BLaER1 treated with 17β-estradiol and CSF1 and Interleukin-3, amounts not matched to agents 10 nM and 100 nM (cell line): Measurements from ENCODE around the gene FFAR2.

Source experiments
- H3K27ac ChIP-seq, 11 experiments: shearing (Covaris generic); formaldehyde crosslinking; 2 replicates each; pipeline ENCODE4 v1.8.1; 2022
- H3K27me3 ChIP-seq, 11 experiments: shearing (Covaris generic); formaldehyde crosslinking; 2 replicates each; pipeline ENCODE4 v1.8.1; 2022
- H3K36me3 ChIP-seq, 11 experiments: shearing (Covaris generic); formaldehyde crosslinking; 2 replicates each; pipeline ENCODE4 v1.8.1; 2022
- H3K4me1 ChIP-seq, 10 experiments: shearing (Covaris generic); formaldehyde crosslinking; 2 replicates each; pipeline ENCODE4 v1.8.1; 2022
- H3K4me2 ChIP-seq, 11 experiments: shearing (Covaris generic); formaldehyde crosslinking; 2 replicates each; pipeline ENCODE4 v1.8.1; 2022
- H3K4me3 ChIP-seq, 10 experiments: shearing (Covaris generic); formaldehyde crosslinking; 2 replicates each; pipeline ENCODE4 v1.8.1; 2022
- H3K9ac ChIP-seq, 11 experiments: shearing (Covaris generic); formaldehyde crosslinking; 2 replicates each; pipeline ENCODE4 v1.8.1; 2022
- H3K9me3 ChIP-seq, 11 experiments: shearing (Covaris generic); formaldehyde crosslinking; replicated peaks in 1 of 11; 2 replicates each; pipeline ENCODE4 v1.8.1; 2022
- H4K20me1 ChIP-seq, 11 experiments: shearing (Covaris generic); formaldehyde crosslinking; 2 replicates each; pipeline ENCODE4 v1.8.1; 2022
- Cebpa-rat ChIP-seq, 11 experiments: shearing (Covaris generic); IDR thresholded peaks; 2 replicates each; pipeline ENCODE4 v1.8.1; 2022

The FFAR2 gene

DNA sequence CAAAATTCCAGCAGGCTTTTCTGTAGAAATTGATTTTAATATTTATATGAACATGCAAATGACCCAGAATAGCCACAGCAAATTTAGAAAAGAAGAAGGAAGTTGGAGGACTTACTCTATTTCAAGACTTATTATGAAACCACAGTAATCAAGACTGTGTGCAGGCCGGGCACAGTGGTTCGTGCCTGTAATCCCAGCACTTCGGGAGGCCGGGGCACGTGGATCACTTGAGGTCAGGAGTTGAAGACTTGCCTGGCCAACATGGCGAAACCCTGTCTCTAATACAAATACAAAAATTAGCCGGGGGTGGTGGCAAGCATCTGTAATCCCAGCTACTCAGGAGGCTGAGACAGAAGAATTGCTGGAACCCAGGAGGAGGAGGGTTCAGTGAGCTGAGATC lies 6.0 kb upstream of the FFAR2 start:
- Histone ChIP-seq H3K4me2 (peak overlapping the region; percentile 61 to 99 (median 79)), H3K9ac (peak overlapping the region in 8 of 11 experiments; percentile 20 to 71 (median 52); a peak in 11 of 22 replicates), H4K20me1 (no peaks in the 10 kb centered on the region), H3K36me3 (no peaks in the 10 kb centered on the region), H3K9me3 (peaks cover 0 to 13% (median 0%) of the 10 kb centered on the region in 11 experiments; a peak in 5 of 22 replicates), H3K4me3 (0 out of 20 replicates have a peak overlapping the region, but pooled peaks of 1 of the 10 experiments have one; percentile 1), H3K27ac (peak overlapping the region; percentile 49 to 99 (median 70); a peak in 20 of 22 replicates), H3K4me1 (peaks cover 36 to 100% (median 88%) of the 10 kb centered on the region in 10 experiments), H3K27me3 (no peaks in the 10 kb centered on the region)
- TF ChIP-seq Cebpa-rat (IDR thresholded peaks at IDR 0.05), result peak in 8 of 11 experiments; percentile 12 to 60 (median 29); a peak in 7 of 22 replicates

DNA sequence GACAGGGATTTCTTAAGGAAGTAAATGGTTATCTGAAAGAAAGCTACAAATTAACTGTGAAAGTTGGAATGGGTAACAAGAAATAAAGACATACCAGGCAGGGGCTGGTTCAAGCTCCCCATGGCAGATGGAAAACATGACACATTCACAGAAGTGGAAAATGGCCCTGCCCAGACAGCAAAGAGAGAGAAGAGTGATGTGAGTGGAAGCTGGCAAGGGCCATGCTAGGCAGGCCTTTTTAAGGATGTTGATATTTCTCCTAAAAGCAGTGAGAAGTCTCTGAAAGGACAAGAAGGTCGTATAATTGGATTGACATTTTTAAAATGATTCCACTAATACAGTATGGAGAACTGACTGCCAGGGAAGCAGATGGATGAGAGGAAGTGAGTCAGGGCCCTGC lies 3.3 kb upstream of the FFAR2 start:
- TF ChIP-seq Cebpa-rat (IDR thresholded peaks at IDR 0.05), result no peak
- H3K36me3 ChIP-seq, result peaks cover 0 to 2% (median 0%) of the 10 kb centered on the region in 11 experiments; a peak in 3 of 22 replicates
- no peak overlapping the region for H3K4me3 ChIP-seq
- peaks cover 0 to 13% (median 0%) of the 10 kb centered on the region in 11 experiments; a peak in 5 of 22 replicates for H3K9me3 ChIP-seq
- H4K20me1 ChIP-seq, result no peaks in the 10 kb centered on the region
- H3K27me3 ChIP-seq, result no peaks in the 10 kb centered on the region
- peak overlapping the region in 7 of 11 experiments; percentile 1 to 99 (median 80); a peak in 12 of 22 replicates for H3K27ac ChIP-seq
- H3K9ac ChIP-seq, result no peak overlapping the region; a peak in 1 of 22 replicates
- peak overlapping the region in 6 of 11 experiments; percentile 17 to 99 (median 98); a peak in 10 of 22 replicates for H3K4me2 ChIP-seq
- H3K4me1 ChIP-seq, result peaks cover 47 to 100% (median 91%) of the 10 kb centered on the region in 10 experiments

DNA sequence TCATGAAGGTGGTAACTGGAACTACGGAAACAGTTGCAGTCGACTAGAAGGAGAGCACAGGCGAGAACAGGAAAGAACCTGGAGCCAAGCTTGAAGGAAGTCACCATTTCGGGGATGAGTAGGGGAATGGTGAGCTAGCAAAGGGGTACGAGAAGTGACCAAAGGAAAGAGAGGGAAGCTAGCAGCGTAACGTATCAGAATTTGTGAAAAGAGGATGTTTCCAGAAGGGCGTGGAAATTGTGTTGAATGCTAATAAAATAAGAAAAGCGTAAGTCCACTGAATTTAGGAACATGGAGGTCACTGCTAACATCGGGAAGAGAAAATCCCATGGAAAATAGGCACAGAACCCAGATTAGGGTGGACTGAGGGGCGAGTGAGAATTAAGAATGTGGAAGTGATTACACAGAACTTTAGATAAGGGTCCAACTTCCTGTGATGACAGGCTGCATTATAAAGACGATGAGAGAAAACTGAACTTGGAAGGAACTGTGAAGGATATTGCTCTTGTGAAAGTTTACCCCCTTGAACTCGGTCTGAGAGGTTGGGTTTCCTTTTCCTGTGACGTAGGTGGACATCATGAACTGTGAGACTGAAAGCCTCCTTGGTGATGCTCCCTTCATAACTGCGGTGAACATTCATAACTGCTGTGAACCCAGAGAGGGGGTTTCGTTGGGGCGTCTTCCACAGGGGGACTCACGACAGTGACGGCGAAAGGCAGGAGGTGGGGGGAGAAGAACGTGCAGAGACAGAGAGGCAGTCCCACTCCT lies 2.0 kb upstream of the FFAR2 start:
- Histone ChIP-seq H3K27ac (peak overlapping the region in 10 of 11 experiments; percentile 4 to 99 (median 88); a peak in 15 of 22 replicates), H3K27me3 (no peaks in the 10 kb centered on the region), H3K36me3 (peaks cover 0 to 14% (median 0%) of the 10 kb centered on the region in 11 experiments; a peak in 5 of 22 replicates), H3K4me2 (peak overlapping the region in 9 of 11 experiments; percentile 27 to 99 (median 91); a peak in 16 of 22 replicates), H4K20me1 (no peaks in the 10 kb centered on the region), H3K4me3 (no peak overlapping the region), H3K4me1 (peaks cover 58 to 100% (median 92%) of the 10 kb centered on the region in 10 experiments), H3K9me3 (peaks cover 0 to 13% (median 0%) of the 10 kb centered on the region in 11 experiments; a peak in 5 of 22 replicates), H3K9ac (peak overlapping the region in 4 of 11 experiments; percentile 10 to 88 (median 82); a peak in 7 of 22 replicates)
- TF ChIP-seq Cebpa-rat (IDR thresholded peaks at IDR 0.05), result no peak

DNA sequence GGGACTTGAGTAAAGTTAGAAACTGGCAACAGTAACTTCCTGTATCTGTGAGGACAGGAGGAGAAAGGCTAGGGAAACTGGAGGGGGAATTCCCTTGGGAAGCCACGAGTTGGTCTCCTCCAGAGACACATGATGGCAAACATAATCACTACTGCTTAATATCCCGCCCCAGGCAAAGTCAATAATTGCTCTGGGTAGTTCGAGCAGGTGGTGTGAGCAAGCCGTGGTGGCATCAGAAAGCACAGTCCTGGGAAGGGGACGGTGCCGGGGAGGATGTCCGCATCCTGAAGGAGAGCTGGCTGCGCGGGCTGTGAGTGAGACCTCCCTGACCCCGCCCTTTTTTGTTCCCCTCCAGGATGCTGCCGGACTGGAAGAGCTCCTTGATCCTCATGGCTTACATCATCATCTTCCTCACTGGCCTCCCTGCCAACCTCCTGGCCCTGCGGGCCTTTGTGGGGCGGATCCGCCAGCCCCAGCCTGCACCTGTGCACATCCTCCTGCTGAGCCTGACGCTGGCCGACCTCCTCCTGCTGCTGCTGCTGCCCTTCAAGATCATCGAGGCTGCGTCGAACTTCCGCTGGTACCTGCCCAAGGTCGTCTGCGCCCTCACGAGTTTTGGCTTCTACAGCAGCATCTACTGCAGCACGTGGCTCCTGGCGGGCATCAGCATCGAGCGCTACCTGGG lies 1.4 kb downstream of the FFAR2 start:
- Histone ChIP-seq H3K4me2 (peak overlapping the region; percentile 65 to 99 (median 90)), H4K20me1 (peaks cover 0 to 12% (median 0%) of the 10 kb centered on the region in 11 experiments; a peak in 1 of 22 replicates), H3K27me3 (no peaks in the 10 kb centered on the region), H3K4me3 (peak overlapping the region in 8 of 10 experiments; percentile 7 to 57 (median 38); a peak in 11 of 20 replicates), H3K9me3 (no peaks in the 10 kb centered on the region), H3K9ac (peak overlapping the region in 8 of 11 experiments; percentile 64 to 88 (median 82); a peak in 15 of 22 replicates), H3K27ac (peak overlapping the region; percentile 3 to 99 (median 84); a peak in 21 of 22 replicates), H3K4me1 (peaks cover 52 to 89% (median 81%) of the 10 kb centered on the region in 10 experiments), H3K36me3 (peaks cover 0 to 20% (median 0%) of the 10 kb centered on the region in 11 experiments; a peak in 5 of 22 replicates)
- TF ChIP-seq Cebpa-rat (IDR thresholded peaks at IDR 0.05), result no peak

DNA sequence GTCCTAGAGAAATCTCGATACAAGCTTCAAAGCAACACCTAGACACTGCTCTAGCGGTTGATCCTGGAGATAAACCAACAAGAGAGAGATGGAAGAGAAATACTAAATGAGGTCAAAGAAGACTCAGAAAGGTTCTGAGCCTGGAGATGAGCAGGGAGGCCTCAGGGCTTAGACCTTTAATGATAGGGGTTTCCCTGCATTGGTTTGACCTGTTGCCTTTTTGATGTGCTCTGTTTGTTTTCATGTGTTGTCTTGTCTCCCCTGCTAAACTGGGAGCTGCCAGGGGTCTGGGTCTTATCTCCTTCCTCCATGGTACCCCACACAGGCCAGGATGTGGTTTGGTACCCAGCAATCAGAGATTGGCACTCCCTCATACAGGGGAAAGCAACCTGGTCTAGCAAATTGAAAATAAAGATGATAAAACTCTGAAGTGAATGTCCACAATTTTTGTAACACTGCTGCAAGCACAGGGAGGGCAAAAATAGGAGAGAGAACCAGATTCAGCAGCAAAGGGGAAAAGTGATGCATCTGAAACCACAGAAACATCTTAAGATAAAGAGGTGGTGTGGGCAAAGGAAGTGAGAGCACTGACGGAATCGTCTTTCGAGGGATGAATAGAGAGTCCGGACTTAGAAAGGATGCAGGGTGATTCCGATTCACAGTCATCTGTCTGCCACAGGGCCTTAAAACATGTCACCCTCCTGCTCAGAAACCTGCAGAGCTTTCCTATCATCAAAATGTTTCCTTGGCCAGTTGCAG lies 3.5 kb downstream of the FFAR2 start:
- H3K9ac ChIP-seq, result peak overlapping the region in 7 of 11 experiments; percentile 2 to 88 (median 35); a peak in 7 of 22 replicates
- peaks cover 0 to 20% (median 0%) of the 10 kb centered on the region in 11 experiments; a peak in 5 of 22 replicates for H3K36me3 ChIP-seq
- H4K20me1 ChIP-seq, result peaks cover 0 to 12% (median 0%) of the 10 kb centered on the region in 11 experiments; a peak in 1 of 22 replicates
- no peaks in the 10 kb centered on the region for H3K27me3 ChIP-seq
- H3K4me2 ChIP-seq, result peak overlapping the region; percentile 61 to 99 (median 90)
- H3K27ac ChIP-seq, result peak overlapping the region in 8 of 11 experiments; percentile 18 to 99 (median 46); a peak in 11 of 22 replicates
- peak overlapping the region in 3 of 10 experiments; percentile 41 to 57 (median 57); a peak in 7 of 20 replicates for H3K4me3 ChIP-seq
- H3K4me1 ChIP-seq, result peaks cover 60 to 89% (median 76%) of the 10 kb centered on the region in 10 experiments
- TF ChIP-seq Cebpa-rat (IDR thresholded peaks at IDR 0.05), result no peak
- H3K9me3 ChIP-seq, result no peaks in the 10 kb centered on the region

DNA sequence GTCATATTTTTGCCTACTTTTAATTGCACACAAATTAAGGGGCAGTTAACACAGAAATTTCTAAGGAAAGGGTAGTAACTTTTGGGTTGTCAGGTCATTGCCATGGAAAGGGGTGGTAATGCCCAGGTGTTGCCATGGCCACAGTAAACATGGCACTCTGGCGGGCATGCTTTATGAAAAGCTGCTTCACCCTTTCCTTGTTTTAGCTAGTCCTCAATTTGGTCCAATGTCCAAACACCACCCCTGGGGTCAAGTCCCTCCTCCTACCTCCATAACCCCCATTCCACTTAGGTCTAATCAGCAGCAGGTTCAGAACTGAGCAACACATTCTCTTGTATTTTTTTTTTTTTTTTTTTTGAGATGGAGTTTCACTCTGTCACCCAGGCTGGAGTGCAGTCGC lies 6.6 kb downstream of the FFAR2 start:
- H4K20me1 ChIP-seq, result peaks cover 0 to 12% (median 0%) of the 10 kb centered on the region in 11 experiments; a peak in 1 of 22 replicates
- no peak overlapping the region for H3K27ac ChIP-seq
- H3K4me1 ChIP-seq, result peaks cover 50 to 91% (median 75%) of the 10 kb centered on the region in 10 experiments
- TF ChIP-seq Cebpa-rat (IDR thresholded peaks at IDR 0.05), result no peak
- no peak overlapping the region for H3K9ac ChIP-seq
- peaks cover 0 to 19% (median 0%) of the 10 kb centered on the region in 11 experiments; a peak in 5 of 22 replicates for H3K36me3 ChIP-seq
- peak overlapping the region in 3 of 11 experiments; percentile 12 to 22 (median 18); a peak in 3 of 22 replicates for H3K4me2 ChIP-seq
- H3K4me3 ChIP-seq, result no peak overlapping the region
- H3K9me3 ChIP-seq, result no peaks in the 10 kb centered on the region
- H3K27me3 ChIP-seq, result no peaks in the 10 kb centered on the region

DNA sequence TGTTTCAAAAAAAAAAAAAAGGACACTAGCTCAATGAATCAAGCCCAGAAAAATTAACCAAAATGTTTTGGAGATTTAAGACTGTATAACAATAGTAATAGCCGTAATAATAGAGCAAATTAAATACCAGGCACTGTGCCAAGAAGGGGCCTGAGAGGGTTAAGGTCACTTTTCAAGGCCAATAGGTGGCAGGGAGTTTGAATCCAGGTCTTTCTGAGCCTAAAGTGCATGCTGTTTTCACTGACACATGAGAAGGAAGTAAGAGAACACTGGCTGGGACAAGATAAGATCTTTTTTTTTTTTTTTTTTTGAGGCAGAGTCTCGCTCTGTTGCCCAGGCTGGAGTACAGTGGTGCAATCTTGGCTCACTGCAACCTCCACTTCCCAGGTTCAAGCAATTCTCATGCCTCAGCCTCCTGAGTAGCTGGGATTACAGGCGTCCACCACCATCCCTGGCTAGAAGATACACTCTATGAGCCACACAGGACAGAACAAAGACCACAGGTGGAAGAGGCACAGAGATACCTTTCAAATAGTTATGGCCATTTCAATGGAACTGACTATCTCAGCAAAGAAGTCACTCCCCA lies 7.7 kb downstream of the FFAR2 start:
- peaks cover 50 to 91% (median 75%) of the 10 kb centered on the region in 10 experiments for H3K4me1 ChIP-seq
- H3K9ac ChIP-seq, result peak overlapping the region in 3 of 11 experiments; percentile 11 to 34 (median 16); a peak in 2 of 22 replicates
- peak overlapping the region in 4 of 11 experiments; percentile 8 to 42 (median 22); a peak in 7 of 22 replicates for H3K27ac ChIP-seq
- H3K4me3 ChIP-seq, result no peak overlapping the region
- no peaks in the 10 kb centered on the region for H3K27me3 ChIP-seq
- H3K9me3 ChIP-seq, result no peaks in the 10 kb centered on the region
- peak overlapping the region; percentile 19 to 91 (median 35); a peak in 14 of 22 replicates for H3K4me2 ChIP-seq
- H3K36me3 ChIP-seq, result peaks cover 0 to 9% (median 0%) of the 10 kb centered on the region in 11 experiments; a peak in 4 of 22 replicates
- TF ChIP-seq Cebpa-rat (IDR thresholded peaks at IDR 0.05), result no peak
- H4K20me1 ChIP-seq, result peaks cover 0 to 12% (median 0%) of the 10 kb centered on the region in 11 experiments; a peak in 1 of 22 replicates
